Keratinocyte (primary cell): ENCODE measurements around the gene MAPK8. TPM values are rescaled to one million over a fixed set of nuclear protein-coding genes. Genes with fewer than 3 reads are reported as not detected.

ENCODE experiments used
- DNase-seq: peaks from one replicate; pipeline ENCODE4 v3.0.0-alpha.2; 2011; ENCODE audit warnings: low read depth, missing footprints, low spot score
- FAIRE-seq: peaks from 2 replicates; lab custom pipeline; 2011; peaks lifted over from hg19 to GRCh38; lab: Jason Lieb, UNC
- H2AFZ ChIP-seq: 2 replicates; pipeline ENCODE4 v1.6.0; 2012; ENCODE audit warnings: low read length, control low read depth, inconsistent platforms; ENCODE audit not compliant: control insufficient read depth
- H3K27ac ChIP-seq: 2 replicates; pipeline ENCODE4 v1.5.1; 2011; ENCODE audit warnings: low read length; ENCODE audit not compliant: control insufficient read depth, insufficient read depth
- H3K27me3 ChIP-seq: 3 replicates; pipeline ENCODE4 v1.6.0; 2011; ENCODE audit warnings: low read length; ENCODE audit not compliant: control insufficient read depth, insufficient read depth; ENCODE audit errors: extremely low read depth
- H3K36me3 ChIP-seq, 2 experiments: 2 replicates in 1 of 2; 3 replicates in 1 of 2; pipeline ENCODE4 v1.5.1; 2011; ENCODE audit warnings: low read length in 2 of 2, mild to moderate bottlenecking in 1 of 2; ENCODE audit not compliant: control insufficient read depth in 2 of 2, insufficient read depth in 2 of 2; ENCODE audit errors: extremely low read depth in 1 of 2
- H3K4me1 ChIP-seq: 3 replicates; pipeline ENCODE4 v1.5.1; 2011; ENCODE audit warnings: low read length; ENCODE audit not compliant: control insufficient read depth, insufficient read depth; ENCODE audit errors: extremely low read depth
- H3K4me2 ChIP-seq: 3 replicates; pipeline ENCODE4 v1.6.0; 2011; ENCODE audit warnings: low read depth, low read length; ENCODE audit not compliant: control insufficient read depth, insufficient read depth; ENCODE audit errors: extremely low read depth
- H3K4me3 ChIP-seq, 3 experiments: fragments of 200-600 bp in 1 of 3; sonication (generic) in 1 of 3; 2 replicates in 2 of 3; 3 replicates in 1 of 3; pipeline ENCODE4 v1.5.1; 2011 to 2016; ENCODE audit warnings: low read length in 3 of 3, mild to moderate bottlenecking in 3 of 3, control low read depth in 2 of 3, inconsistent platforms in 1 of 3, low read depth in 1 of 3, mixed read lengths in 1 of 3, mixed run types in 1 of 3, moderate library complexity in 1 of 3; ENCODE audit not compliant: control insufficient read depth in 2 of 3, insufficient read depth in 2 of 3; ENCODE audit errors: extremely low read depth in 1 of 3
- H3K79me2 ChIP-seq: 2 replicates; pipeline ENCODE4 v1.6.0; 2012; ENCODE audit warnings: low read length; ENCODE audit not compliant: control insufficient read depth, insufficient read depth
- H3K9ac ChIP-seq: 3 replicates; pipeline ENCODE4 v1.6.0; 2011; ENCODE audit warnings: low read length; ENCODE audit not compliant: control insufficient read depth, insufficient read depth; ENCODE audit errors: extremely low read depth
- H3K9me1 ChIP-seq: 3 replicates; pipeline ENCODE4 v1.6.0; 2011; ENCODE audit warnings: low read length; ENCODE audit not compliant: control insufficient read depth, insufficient read depth; ENCODE audit errors: extremely low read depth
- H3K9me3 ChIP-seq: 2 replicates; pipeline ENCODE4 v1.5.1; 2012; ENCODE audit warnings: low read depth, low read length; ENCODE audit not compliant: control insufficient read depth
- H4K20me1 ChIP-seq: 3 replicates; pipeline ENCODE4 v1.6.0; 2011; ENCODE audit warnings: low read length; ENCODE audit not compliant: control insufficient read depth, insufficient read depth; ENCODE audit errors: extremely low read depth
- EZH2 ChIP-seq: IDR thresholded peaks from one replicate; pipeline ENCODE4 v1.6.1; 2012; ENCODE audit warnings: inconsistent platforms, mild to moderate bottlenecking, low read length, moderate library complexity
- dilution Hi-C: fragments of 300-500 bp; cut with MboI; formaldehyde crosslinking; loops from one replicate; pipeline ENCODE4 v1.7.0; 2020; ENCODE audit warnings: low sequenced_read_pairs; ENCODE audit not compliant: extremely low pct_ligation_motif_present
- polyA plus RNA-seq, 5 experiments: library from polyadenylated mRNA; depleted of rRNA in 3 of 5; stranded (reverse) in 3 of 5; stranded (forward) in 1 of 5; unstranded in 1 of 5; fragments of >200 nt; gene quantifications; 1 replicate in 1 of 5; 2 replicates in 3 of 5; 3 replicates in 1 of 5; pipeline versions ENCODE4 v1.2.1 to v1.2.3, GENCODE V29; 2011 to 2012; ENCODE audit warnings: missing spikeins in 2 of 5, low read depth in 1 of 5, low replicate concordance in 1 of 5
- TF ChIP-seq, protein P1 (sequence below), 3 experiments: IDR thresholded peaks in 1 of 3; conservative IDR thresholded peaks in 1 of 3; optimal IDR thresholded peaks in 1 of 3; 2 replicates in 2 of 3; 3 replicates in 1 of 3; pipeline versions ENCODE3 to v1.5.1; 2011; ENCODE audit warnings: low read length in 3 of 3, mild to moderate bottlenecking in 3 of 3, moderate library complexity in 2 of 3, control low read depth in 1 of 3, inconsistent platforms in 1 of 3; ENCODE audit not compliant: insufficient read depth in 2 of 3; ENCODE audit errors: extremely low read depth in 1 of 3

MAPK8 gene
- polyA plus RNA-seq, 1 donor (not counting 4 experiments of a cell fraction or from before 2014, with no cell fraction given), result 39.8 TPM

- H3K4me2 ChIP-seq, result no peak overlapping the region
- no peaks in the 10 kb centered on the region for H3K79me2 ChIP-seq
- no peak overlapping the region for H3K4me3 ChIP-seq
- H2AFZ ChIP-seq, result no peak overlapping the region
- H3K36me3 ChIP-seq, result no peaks in the 10 kb centered on the region
- no peak overlapping the region for H3K9ac ChIP-seq
- FAIRE-seq, result no peak
- no peaks in the 10 kb centered on the region for H3K4me1 ChIP-seq
- H3K27me3 ChIP-seq, result peaks cover 10% of the 10 kb centered on the region
- no peaks in the 10 kb centered on the region for H3K9me1 ChIP-seq
- H3K27ac ChIP-seq, result no peak overlapping the region
- no peak for TF ChIP-seq EZH2
- TF ChIP-seq, protein P1, sequence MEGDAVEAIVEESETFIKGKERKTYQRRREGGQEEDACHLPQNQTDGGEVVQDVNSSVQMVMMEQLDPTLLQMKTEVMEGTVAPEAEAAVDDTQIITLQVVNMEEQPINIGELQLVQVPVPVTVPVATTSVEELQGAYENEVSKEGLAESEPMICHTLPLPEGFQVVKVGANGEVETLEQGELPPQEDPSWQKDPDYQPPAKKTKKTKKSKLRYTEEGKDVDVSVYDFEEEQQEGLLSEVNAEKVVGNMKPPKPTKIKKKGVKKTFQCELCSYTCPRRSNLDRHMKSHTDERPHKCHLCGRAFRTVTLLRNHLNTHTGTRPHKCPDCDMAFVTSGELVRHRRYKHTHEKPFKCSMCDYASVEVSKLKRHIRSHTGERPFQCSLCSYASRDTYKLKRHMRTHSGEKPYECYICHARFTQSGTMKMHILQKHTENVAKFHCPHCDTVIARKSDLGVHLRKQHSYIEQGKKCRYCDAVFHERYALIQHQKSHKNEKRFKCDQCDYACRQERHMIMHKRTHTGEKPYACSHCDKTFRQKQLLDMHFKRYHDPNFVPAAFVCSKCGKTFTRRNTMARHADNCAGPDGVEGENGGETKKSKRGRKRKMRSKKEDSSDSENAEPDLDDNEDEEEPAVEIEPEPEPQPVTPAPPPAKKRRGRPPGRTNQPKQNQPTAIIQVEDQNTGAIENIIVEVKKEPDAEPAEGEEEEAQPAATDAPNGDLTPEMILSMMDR (optimal IDR thresholded peaks at IDR 0.05 in 1 of 3, IDR thresholded peaks at IDR 0.05 in 1 of 3, conservative IDR thresholded peaks at IDR 0.05 in 1 of 3; ENCODE audit: extremely low read depth in 1 of 3, insufficient read depth in 2 of 3, low read length in 3 of 3), result no peak
- no peak for DNase-seq
- H4K20me1 ChIP-seq, result no peaks in the 10 kb centered on the region
- dilution Hi-C loops, result no loop called here
- no peaks in the 10 kb centered on the region for H3K9me3 ChIP-seq
Measured at GRCh38 chr10:48484911-48485310, 178.4 kb downstream of the MAPK8 start.

- no peaks in the 10 kb centered on the region for H4K20me1 ChIP-seq
- dilution Hi-C loops, result no loop called here
- H3K36me3 ChIP-seq, result no peaks in the 10 kb centered on the region
- H3K9me1 ChIP-seq, result no peaks in the 10 kb centered on the region
- TF ChIP-seq, protein P1 (optimal IDR thresholded peaks at IDR 0.05 in 1 of 3, IDR thresholded peaks at IDR 0.05 in 1 of 3, conservative IDR thresholded peaks at IDR 0.05 in 1 of 3; ENCODE audit: extremely low read depth in 1 of 3, insufficient read depth in 2 of 3, low read length in 3 of 3), result no peak
- TF ChIP-seq EZH2, result no peak
- H3K4me1 ChIP-seq, result no peaks in the 10 kb centered on the region
- H3K27me3 ChIP-seq, result peaks cover 6% of the 10 kb centered on the region
- no peak for DNase-seq
- H3K4me3 ChIP-seq, result no peak overlapping the region
- FAIRE-seq, result no peak
- no peaks in the 10 kb centered on the region for H3K79me2 ChIP-seq
- no peaks in the 10 kb centered on the region for H3K9me3 ChIP-seq
- H3K27ac ChIP-seq, result no peak overlapping the region
- H2AFZ ChIP-seq, result no peak overlapping the region
- no peak overlapping the region for H3K4me2 ChIP-seq
- H3K9ac ChIP-seq, result no peak overlapping the region
Measured at GRCh38 chr10:48485711-48486110, 179.2 kb downstream of the MAPK8 start.
